Colonic mucosa (tissue), 4 donors: ENCODE measurements around the gene CERS4. TPM values are rescaled to one million over a fixed set of nuclear protein-coding genes. Genes with fewer than 3 reads are reported as not detected.

ENCODE experiments used
- DNase-seq: peaks from one replicate; pipeline ENCODE4 v3.0.0-alpha.2; 2020
- H3K27ac ChIP-seq: fragments of 200-600 bp; one replicate; pipeline ENCODE4 v1.8.0; 2021
- H3K27me3 ChIP-seq: fragments of 200-600 bp; one replicate; pipeline ENCODE4 v1.8.0; 2021
- H3K36me3 ChIP-seq: fragments of 200-600 bp; one replicate; pipeline ENCODE4 v1.8.0; 2021
- H3K4me1 ChIP-seq: fragments of 200-600 bp; one replicate; pipeline ENCODE4 v1.8.0; 2021; ENCODE audit warnings: mild to moderate bottlenecking
- H3K4me3 ChIP-seq: fragments of 200-600 bp; one replicate; pipeline ENCODE4 v1.8.0; 2021
- H3K9ac ChIP-seq, 2 donors: one replicate each; pipeline ENCODE4 v1.7.0; 2013; ENCODE audit warnings: control low read depth in 2 of 2, low read depth in 2 of 2, low read length in 2 of 2
- H3K9me3 ChIP-seq: fragments of 200-600 bp; one replicate; pipeline ENCODE4 v1.8.0; 2021
- intact Hi-C: fragments of 100-400 bp; cut with DNase I; formaldehyde crosslinking; loops from one replicate; pipeline ENCODE4 v1.14.1; 2022
- total RNA-seq, 2 donors: library from RNA; stranded (reverse); fragmentation: NEBNext Ultra II Directional in 1 of 2; extraction: Animal tissue kit (Norgen Biotek cat#: 25700) in 1 of 2; gene quantifications; one replicate each; pipeline ENCODE4 v1.2.1, GENCODE V29; 2021
- TF ChIP-seq, protein P1 (sequence below): fragments of 200-600 bp; IDR thresholded peaks from one replicate; pipeline ENCODE4 v1.8.0; 2022; ENCODE audit warnings: antibody characterized with exemption, mild to moderate bottlenecking
- donor health status: healthy.
- donor health status: DM: no; HTN: no; CAD: no.
- donor health status: DM: no; HTN: no; CAD: no.

The CERS4 gene
- total RNA-seq, 2 donors from 2014 or later = 2.9 to 5.3 TPM

DNA sequence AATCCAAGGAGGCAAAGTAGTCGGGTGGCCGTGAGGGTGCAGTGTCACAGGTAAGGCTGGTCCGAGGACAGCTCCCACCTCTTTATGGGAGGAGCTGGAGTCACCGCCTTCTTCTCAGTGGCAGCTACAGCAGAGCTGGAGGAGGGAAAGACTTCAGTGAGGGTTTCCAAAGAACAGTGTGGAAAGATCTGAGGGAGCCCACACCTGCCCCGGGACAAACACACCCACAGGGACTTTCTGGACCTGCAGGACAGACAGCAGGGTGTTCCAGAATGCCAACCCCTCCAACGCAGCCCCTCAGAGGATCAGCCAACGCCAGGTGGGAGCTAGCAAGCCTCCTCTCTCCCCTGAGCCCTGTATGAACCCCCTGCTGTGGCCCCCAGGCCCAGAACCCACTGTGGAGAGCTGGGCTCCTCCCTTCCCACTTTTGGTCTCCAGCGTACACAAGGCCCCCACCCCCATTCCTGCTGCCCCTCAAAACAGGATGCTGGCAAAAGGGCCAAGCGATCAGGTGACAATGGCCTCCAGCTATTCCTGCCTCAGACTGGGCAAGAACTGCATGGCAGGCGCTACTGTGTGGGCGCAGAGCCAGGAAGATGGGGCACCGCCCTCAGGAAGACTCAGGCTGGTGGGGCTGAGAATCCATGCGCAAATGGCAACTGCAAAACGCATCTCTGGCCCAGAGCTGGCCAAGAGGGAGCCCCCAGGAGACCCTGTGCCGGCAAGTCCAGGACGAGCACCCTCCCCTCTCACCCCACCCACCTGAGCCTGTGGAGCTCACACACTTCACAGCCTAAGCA lies 102.5 kb downstream of the CERS4 start:
- DNase-seq = peak; percentile 75
- Histone ChIP-seq H3K9me3 (no peaks in the 10 kb centered on the region), H3K27me3 (no peaks in the 10 kb centered on the region), H3K4me1 (peaks cover 6% of the 10 kb centered on the region), H3K36me3 (peaks cover 7% of the 10 kb centered on the region), H3K27ac (no peak overlapping the region), H3K4me3 (no peak overlapping the region), H3K9ac (peak overlapping the region in 1 of 2 donors; percentile 1)
- intact Hi-C loops = no loop called here
- TF ChIP-seq, protein P1, sequence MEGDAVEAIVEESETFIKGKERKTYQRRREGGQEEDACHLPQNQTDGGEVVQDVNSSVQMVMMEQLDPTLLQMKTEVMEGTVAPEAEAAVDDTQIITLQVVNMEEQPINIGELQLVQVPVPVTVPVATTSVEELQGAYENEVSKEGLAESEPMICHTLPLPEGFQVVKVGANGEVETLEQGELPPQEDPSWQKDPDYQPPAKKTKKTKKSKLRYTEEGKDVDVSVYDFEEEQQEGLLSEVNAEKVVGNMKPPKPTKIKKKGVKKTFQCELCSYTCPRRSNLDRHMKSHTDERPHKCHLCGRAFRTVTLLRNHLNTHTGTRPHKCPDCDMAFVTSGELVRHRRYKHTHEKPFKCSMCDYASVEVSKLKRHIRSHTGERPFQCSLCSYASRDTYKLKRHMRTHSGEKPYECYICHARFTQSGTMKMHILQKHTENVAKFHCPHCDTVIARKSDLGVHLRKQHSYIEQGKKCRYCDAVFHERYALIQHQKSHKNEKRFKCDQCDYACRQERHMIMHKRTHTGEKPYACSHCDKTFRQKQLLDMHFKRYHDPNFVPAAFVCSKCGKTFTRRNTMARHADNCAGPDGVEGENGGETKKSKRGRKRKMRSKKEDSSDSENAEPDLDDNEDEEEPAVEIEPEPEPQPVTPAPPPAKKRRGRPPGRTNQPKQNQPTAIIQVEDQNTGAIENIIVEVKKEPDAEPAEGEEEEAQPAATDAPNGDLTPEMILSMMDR = no peak

Other genes starting within 250 kb of the CERS4 start
- gene ELAVL1, start 203.7 kb upstream of the CERS4 start, total RNA-seq = 100 to 1,000 TPM in 1 of 2 donors, 10 to 100 TPM in 1; 65.8 to 116 TPM
- gene CCL25, start 156.6 kb upstream of the CERS4 start, total RNA-seq = not detected
- gene FBN3, start 59.8 kb upstream of the CERS4 start, total RNA-seq = under 1 TPM in 1 of 2 donors, not detected in 1; 0.05 TPM
- 100 to 1,000 TPM in 1 of 2 donors, 10 to 100 TPM in 1; 34.1 to 154 TPM for gene CD320, start 99.0 kb downstream of the CERS4 start, total RNA-seq
- 10 to 100 TPM; 57.4 to 58.3 TPM for gene NDUFA7, start 112.0 kb downstream of the CERS4 start, total RNA-seq
- gene RPS28, start 112.1 kb downstream of the CERS4 start, total RNA-seq = 1,000 to 10,000 TPM; 1,587 to 1,854 TPM
- 1 to 10 TPM; 1.7 to 2.7 TPM for gene KANK3, start 133.9 kb downstream of the CERS4 start, total RNA-seq
- gene ANGPTL4, start 154.8 kb downstream of the CERS4 start, total RNA-seq = 1 to 10 TPM; 7.7 to 8.1 TPM
- 100 to 1,000 TPM; 117 to 127 TPM for gene RAB11B, start 181.0 kb downstream of the CERS4 start, total RNA-seq
- 10 to 100 TPM; 18.8 to 33.1 TPM for gene MARCHF2, start 203.9 kb downstream of the CERS4 start, total RNA-seq
- gene HNRNPM, start 235.6 kb downstream of the CERS4 start, total RNA-seq = 100 to 1,000 TPM; 122 to 339 TPM